SU-DHL-6 (cell line): Measurements from ENCODE around the gene CACNG4.

Experiments
- H2AFZ ChIP-seq: fragments of 200-600 bp; sonication (generic); 2 replicates; pipeline ENCODE4 v1.6.1; 2014; ENCODE audit warnings: low read depth, mild to moderate bottlenecking, moderate library complexity, mixed read lengths, antibody characterized with exemption, low read length; ENCODE audit not compliant: severe bottlenecking
- H3F3A ChIP-seq: fragments of 200-600 bp; shearing (Covaris generic); 2 replicates; pipeline ENCODE4 v1.6.0; 2016; ENCODE audit warnings: antibody characterized with exemption, mild to moderate bottlenecking; ENCODE audit not compliant: insufficient read depth
- H3K27ac ChIP-seq: fragments of 200-600 bp; sonication (generic); 2 replicates; pipeline ENCODE4 v1.5.1; 2016; ENCODE audit warnings: low read depth, mild to moderate bottlenecking, low read length, moderate library complexity, mixed read lengths
- H3K27me3 ChIP-seq: fragments of 200-600 bp; sonication (generic), shearing (Covaris generic); 2 replicates; pipeline ENCODE4 v1.6.0; 2014; ENCODE audit warnings: mild to moderate bottlenecking, low read length
- H3K36me3 ChIP-seq: fragments of 200-600 bp; sonication (generic); 2 replicates; pipeline ENCODE4 v1.6.1; 2014; ENCODE audit warnings: mild to moderate bottlenecking, low read length, mixed read lengths
- H3K4me2 ChIP-seq: fragments of 300-600, 200-600 bp; shearing (Covaris generic), sonication (generic); 2 replicates; pipeline ENCODE4 v1.6.0; 2014; ENCODE audit warnings: low read length, low read depth, mild to moderate bottlenecking; ENCODE audit not compliant: poor library complexity, severe bottlenecking
- H3K4me3 ChIP-seq: fragments of 200-600 bp; sonication (generic); 2 replicates; pipeline ENCODE4 v1.5.1; 2014; ENCODE audit warnings: antibody characterized with exemption, low read length, mild to moderate bottlenecking, mixed read lengths; ENCODE audit not compliant: insufficient read depth, poor library complexity, severe bottlenecking
- H3K79me2 ChIP-seq: fragments of 200-600 bp; sonication (generic); 2 replicates; pipeline ENCODE4 v1.6.1; 2014; ENCODE audit warnings: mild to moderate bottlenecking, low read length, moderate library complexity; ENCODE audit not compliant: insufficient read depth
- H3K9ac ChIP-seq: fragments of 200-600 bp; sonication (generic); 2 replicates; pipeline ENCODE4 v1.7.0; 2014; ENCODE audit warnings: mild to moderate bottlenecking, low read length
- H3K9me2 ChIP-seq: fragments of 200-600 bp; sonication (generic); replicated peaks from 2 replicates; pipeline ENCODE4 v1.6.1; 2014; ENCODE audit warnings: low read length; ENCODE audit not compliant: insufficient read depth
- H3K9me3 ChIP-seq: fragments of 200-600 bp; sonication (generic); 2 replicates; pipeline ENCODE4 v1.6.1; 2014; ENCODE audit warnings: low read length, mixed read lengths; ENCODE audit not compliant: insufficient read depth
- H4K20me1 ChIP-seq: fragments of 200-600 bp; sonication (generic); 2 replicates; pipeline ENCODE4 v1.6.1; 2014; ENCODE audit warnings: low read depth, mild to moderate bottlenecking, antibody characterized with exemption, low read length, moderate library complexity, mixed read lengths
- EZH2phosphoT487 ChIP-seq: fragments of 200-600 bp; sonication (generic), shearing (Covaris generic); conservative IDR thresholded peaks from 2 replicates; pipeline ENCODE4 v1.6.1; 2018; ENCODE audit warnings: mild to moderate bottlenecking, antibody characterized with exemption, low read length, moderate library complexity, mixed read lengths
- TF ChIP-seq, protein P1 (sequence below): fragments of 200-600 bp; sonication (generic); IDR thresholded peaks from one replicate; pipeline ENCODE4 v1.5.1; 2017; ENCODE audit warnings: antibody characterized with exemption, mild to moderate bottlenecking, low read length, moderate library complexity; ENCODE audit not compliant: insufficient read depth, poor library complexity, severe bottlenecking

Gene CACNG4

GRCh38 chr17:66916946-66917345 is 47.6 kb upstream of the CACNG4 start:
- Histone ChIP-seq H3F3A (no peaks in the 10 kb centered on the region), H3K9ac (no peak overlapping the region), H3K4me3 (no peak overlapping the region), H3K27me3 (no peaks in the 10 kb centered on the region), H3K4me2 (no peak overlapping the region), H4K20me1 (no peaks in the 10 kb centered on the region), H2AFZ (no peak overlapping the region), H3K27ac (no peak overlapping the region), H3K9me2 (no peaks in the 10 kb centered on the region), H3K79me2 (no peaks in the 10 kb centered on the region), H3K36me3 (no peaks in the 10 kb centered on the region), H3K9me3 (no peaks in the 10 kb centered on the region)
- TF ChIP-seq, protein P1, sequence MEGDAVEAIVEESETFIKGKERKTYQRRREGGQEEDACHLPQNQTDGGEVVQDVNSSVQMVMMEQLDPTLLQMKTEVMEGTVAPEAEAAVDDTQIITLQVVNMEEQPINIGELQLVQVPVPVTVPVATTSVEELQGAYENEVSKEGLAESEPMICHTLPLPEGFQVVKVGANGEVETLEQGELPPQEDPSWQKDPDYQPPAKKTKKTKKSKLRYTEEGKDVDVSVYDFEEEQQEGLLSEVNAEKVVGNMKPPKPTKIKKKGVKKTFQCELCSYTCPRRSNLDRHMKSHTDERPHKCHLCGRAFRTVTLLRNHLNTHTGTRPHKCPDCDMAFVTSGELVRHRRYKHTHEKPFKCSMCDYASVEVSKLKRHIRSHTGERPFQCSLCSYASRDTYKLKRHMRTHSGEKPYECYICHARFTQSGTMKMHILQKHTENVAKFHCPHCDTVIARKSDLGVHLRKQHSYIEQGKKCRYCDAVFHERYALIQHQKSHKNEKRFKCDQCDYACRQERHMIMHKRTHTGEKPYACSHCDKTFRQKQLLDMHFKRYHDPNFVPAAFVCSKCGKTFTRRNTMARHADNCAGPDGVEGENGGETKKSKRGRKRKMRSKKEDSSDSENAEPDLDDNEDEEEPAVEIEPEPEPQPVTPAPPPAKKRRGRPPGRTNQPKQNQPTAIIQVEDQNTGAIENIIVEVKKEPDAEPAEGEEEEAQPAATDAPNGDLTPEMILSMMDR, result no peak

DNA sequence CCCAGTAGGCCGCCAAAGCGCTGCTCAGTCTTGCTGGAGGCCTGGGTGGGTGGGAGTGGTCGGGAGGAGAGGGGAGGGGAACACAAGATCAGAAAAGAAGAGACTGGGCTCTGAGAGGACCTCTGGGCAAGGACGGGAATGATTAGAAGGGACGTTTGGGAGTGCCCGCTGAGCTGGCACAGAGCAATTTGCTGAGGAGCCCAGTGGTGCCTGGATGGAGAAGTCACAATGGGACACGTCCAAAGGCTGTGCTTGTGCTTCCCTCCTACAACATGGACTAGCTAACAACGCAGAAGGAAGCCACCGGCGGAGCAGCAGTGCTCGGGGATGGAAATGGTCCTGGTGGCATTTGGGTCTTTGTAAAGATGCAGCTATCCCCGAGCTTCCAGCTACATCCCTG is 45.6 kb upstream of the CACNG4 start:
- Histone ChIP-seq H2AFZ (no peak overlapping the region), H3K9me3 (no peaks in the 10 kb centered on the region), H3K27ac (no peak overlapping the region), H3K4me3 (no peak overlapping the region), H3K4me2 (no peak overlapping the region), H3K27me3 (no peaks in the 10 kb centered on the region), H3K9me2 (no peaks in the 10 kb centered on the region), H3K79me2 (no peaks in the 10 kb centered on the region), H3K9ac (no peak overlapping the region), H3K36me3 (no peaks in the 10 kb centered on the region), H3F3A (no peaks in the 10 kb centered on the region), H4K20me1 (no peaks in the 10 kb centered on the region)
- no peak for TF ChIP-seq EZH2phosphoT487
- TF ChIP-seq, protein P1, result no peak

- H4K20me1 ChIP-seq, result no peaks in the 10 kb centered on the region
- H3K79me2 ChIP-seq, result no peaks in the 10 kb centered on the region
- no peaks in the 10 kb centered on the region for H3K9me2 ChIP-seq
- H3K36me3 ChIP-seq, result no peaks in the 10 kb centered on the region
- no peaks in the 10 kb centered on the region for H3K9me3 ChIP-seq
- H3K27me3 ChIP-seq, result no peaks in the 10 kb centered on the region
- no peak overlapping the region for H2AFZ ChIP-seq
- H3K27ac ChIP-seq, result no peak overlapping the region
- H3K4me3 ChIP-seq, result no peak overlapping the region
- TF ChIP-seq, protein P1, result no peak
- TF ChIP-seq EZH2phosphoT487, result no peak
- H3F3A ChIP-seq, result no peaks in the 10 kb centered on the region
- no peak overlapping the region for H3K9ac ChIP-seq
- H3K4me2 ChIP-seq, result no peak overlapping the region
Measured at GRCh38 chr17:66920435-66920834, 44.1 kb upstream of the CACNG4 start.

DNA sequence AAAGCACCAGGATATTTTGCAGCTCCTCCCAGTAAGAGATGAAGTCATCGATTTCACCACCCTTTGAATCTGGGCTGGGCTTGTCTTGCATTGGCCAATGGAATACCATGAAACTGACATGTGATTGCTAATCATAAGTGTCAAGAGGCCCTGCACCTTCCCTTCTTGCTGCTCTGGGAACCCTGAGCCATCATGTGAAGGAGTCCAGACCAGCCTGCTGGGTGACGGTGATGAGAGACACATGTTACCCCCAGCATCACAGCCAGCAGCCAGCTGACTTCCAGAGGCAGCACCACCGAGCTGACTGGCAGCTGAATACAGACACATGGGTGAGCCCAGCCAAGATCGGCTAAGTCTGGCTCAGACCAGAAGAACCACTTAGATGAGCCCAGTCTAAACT is 43.6 kb upstream of the CACNG4 start:
- no peaks in the 10 kb centered on the region for H3K9me3 ChIP-seq
- H3F3A ChIP-seq, result no peaks in the 10 kb centered on the region
- H3K36me3 ChIP-seq, result no peaks in the 10 kb centered on the region
- no peak overlapping the region for H3K27ac ChIP-seq
- no peaks in the 10 kb centered on the region for H3K27me3 ChIP-seq
- H3K9ac ChIP-seq, result no peak overlapping the region
- H3K79me2 ChIP-seq, result no peaks in the 10 kb centered on the region
- H3K4me3 ChIP-seq, result no peak overlapping the region
- TF ChIP-seq, protein P1, result no peak
- no peak for TF ChIP-seq EZH2phosphoT487
- H2AFZ ChIP-seq, result no peak overlapping the region
- H3K9me2 ChIP-seq, result no peaks in the 10 kb centered on the region
- H3K4me2 ChIP-seq, result no peak overlapping the region
- H4K20me1 ChIP-seq, result no peaks in the 10 kb centered on the region
